Mesendoderm (in vitro differentiated cells): Measurements from ENCODE around the gene RAB11FIP4. TPM values are rescaled to one million over a fixed set of nuclear protein-coding genes. Genes with fewer than 3 reads are reported as not detected.
A peak's percentile ranks its signal among the peaks of the same experiment; 100 is the strongest.

ENCODE experiments used
- small RNA-seq: library from polyadenylated mRNA; stranded (forward); fragments of <200 nt; extraction: miRNeasy Mini kit (QIAGEN cat#:217004); gene quantifications from one replicate; pipeline ENCODE3, GENCODE V24; 2013; ENCODE audit not compliant: insufficient read depth

RAB11FIP4 gene

Small RNA genes lying within 50 kb of the gene (small RNA-seq; reads per million reads assigned to genes)
- 53.7 reads per million, percentile 95 among the genes with 10 or more reads in this experiment for gene MIR193A
- not detected for gene MIR4725
- gene RN7SL45P = not detected
- gene RN7SL79P = not detected
- not detected for gene RNU6ATAC7P
